ENCODE results near the gene MYOCD. TPM values are rescaled to one million over a fixed set of nuclear protein-coding genes. Genes with fewer than 3 reads are reported as not detected.
A peak's percentile ranks its signal among the peaks of the same experiment; 100 is the strongest.

The MYOCD gene
- polyA plus RNA-seq, 2 of the 4 experiments (the other 2 are of a cell fraction) = 8.6 to 12.5 TPM

- Histone ChIP-seq H3K4me2 (peak overlapping the region; percentile 68; the same call in 2 of the 3 replicates), H3K9me3 (peaks cover 8% of the 10 kb centered on the region; the same call in 2 of the 3 replicates), H3K27ac (peak overlapping the region; percentile 21 to 59; a peak in 5 of 6 replicates), H3K4me1 (peaks cover 64% of the 10 kb centered on the region), H3K4me3 (no peak overlapping the region)
- TF ChIP-seq PHF8 (IDR thresholded peaks at IDR 0.05; ENCODE audit: borderline replicate concordance, low read depth) (no peak), ZC3H11A (IDR thresholded peaks at IDR 0.05) (no peak), KDM1A (IDR thresholded peaks at IDR 0.05; ENCODE audit: low read depth) (no peak), HEYL (CRISPR knock-in tag; IDR thresholded peaks at IDR 0.05) (no peak), MAFK (IDR thresholded peaks at IDR 0.05; ENCODE audit: partially characterized antibody) (no peak), FOXS1 (CRISPR knock-in tag; IDR thresholded peaks at IDR 0.05) (no peak), MAZ (IDR thresholded peaks at IDR 0.05; ENCODE audit: borderline replicate concordance, low read depth, low read length) (no peak)
- DNase-seq (ENCODE audit: low read depth in 1 of 2, low spot score in 1 of 2) = no peak
- ChIA-PET POLR2A (no interaction called here), CTCF (interaction anchor here (0.7 to 1.6 kb wide), 2 partner anchors 23 to 464 kb away, joined by 3 to 4 read pairs; no protein-coding TSS in a partner anchor)
- no peak for FAIRE-seq
- ATAC-seq = no peak
Measured at GRCh38 chr17:12644623-12645022, 21.1 kb upstream of the MYOCD start.

GRCh38 chr17:12646761-12647422 lies 18.8 kb upstream of the MYOCD start:
- 86% methylated on average over 6 of the region's 6 CpGs for WGBS (ENCODE audit: missing lambda C conversion rate)
- DNase-seq (ENCODE audit: low read depth in 1 of 2, low spot score in 1 of 2) = no peak
- Histone ChIP-seq H3K9me3 (no peaks in the 10 kb centered on the region), H3K4me1 (peaks cover 55% of the 10 kb centered on the region), H3K4me2 (no peak overlapping the region), H3K27ac (peak overlapping the region; percentile 67 to 82; a peak in 4 of 6 replicates), H3K4me3 (no peak overlapping the region)
- POLR2A ChIA-PET = no interaction called here
- ATAC-seq = no peak
- no peak for FAIRE-seq
- TF ChIP-seq MYC (IDR thresholded peaks at IDR 0.05; ENCODE audit: borderline replicate concordance, low read length) (no peak), CEBPB (IDR thresholded peaks at IDR 0.05) (0 out of 4 replicates have a peak, but pooled peaks of 1 of the 2 experiments have one; percentile 31)
- CTCF ChIA-PET = interaction anchor here (1.7 kb wide), 1 partner anchor 20 kb away, joined by 5 read pairs; no protein-coding TSS in a partner anchor

GRCh38 chr17:12648498-12648897 lies 17.2 kb upstream of the MYOCD start:
- peak in 1 of 2 experiments; percentile 54; a peak in 3 of 6 replicates for ATAC-seq
- POLR2A ChIA-PET = no interaction called here
- peak overlapping the region; percentile 67 to 82 for H3K27ac ChIP-seq
- no peak overlapping the region for H3K4me3 ChIP-seq
- no peaks in the 10 kb centered on the region for H3K9me3 ChIP-seq
- 26% methylated on average over 3 of the region's 3 CpGs for WGBS (ENCODE audit: missing lambda C conversion rate)
- TF ChIP-seq SREBF2 (IDR thresholded peaks at IDR 0.05) (no peak), FOSL2 (IDR thresholded peaks at IDR 0.05) (no peak), FOSL2 (CRISPR knock-in tag; IDR thresholded peaks at IDR 0.05) (peak; percentile 45), JUNB (IDR thresholded peaks at IDR 0.05) (0 out of 2 replicates have a peak, but pooled peaks have one; percentile 27), RCOR1 (IDR thresholded peaks at IDR 0.05; ENCODE audit: low read depth, low read length) (no peak)
- H3K4me2 ChIP-seq = peak overlapping the region; percentile 39
- DNase-seq (ENCODE audit: low read depth in 1 of 2, low spot score in 1 of 2) = peak in 1 of 2 experiments; percentile 52
- FAIRE-seq = peak; percentile 46
- peaks cover 39% of the 10 kb centered on the region for H3K4me1 ChIP-seq
- CTCF ChIA-PET = interaction anchor here (1.1 kb wide), 1 partner anchor 19 kb away, joined by 6 read pairs; no protein-coding TSS in a partner anchor

GRCh38 chr17:12655936-12656335 lies 9.8 kb upstream of the MYOCD start:
- TF ChIP-seq ESRRA (IDR thresholded peaks at IDR 0.05; ENCODE audit: borderline replicate concordance, low read length) = no peak
- TF ChIP-seq SREBF2 (IDR thresholded peaks at IDR 0.05) = no peak
- TF ChIP-seq HEYL (CRISPR knock-in tag; IDR thresholded peaks at IDR 0.05) = no peak
- no peak for TF ChIP-seq HOXB13 (CRISPR knock-in tag; IDR thresholded peaks at IDR 0.05; ENCODE audit: low read depth)
- TF ChIP-seq NPAS2 (CRISPR knock-in tag; IDR thresholded peaks at IDR 0.05; ENCODE audit: borderline replicate concordance) = no peak
- no peak for TF ChIP-seq CHD2 (IDR thresholded peaks at IDR 0.05; ENCODE audit: low read length, partially characterized antibody)
- TF ChIP-seq CHD4 (IDR thresholded peaks at IDR 0.05; ENCODE audit: borderline replicate concordance) = no peak
- TF ChIP-seq ZFP36 (IDR thresholded peaks at IDR 0.05; ENCODE audit: borderline replicate concordance, partially characterized antibody) = no peak
- TF ChIP-seq SMC3 (IDR thresholded peaks at IDR 0.05) = no peak
- TF ChIP-seq MAX (IDR thresholded peaks at IDR 0.05) = no peak
- no peak for TF ChIP-seq ZC3H11A (IDR thresholded peaks at IDR 0.05)
- TF ChIP-seq FOSB (CRISPR knock-in tag; IDR thresholded peaks at IDR 0.05) = no peak
- TF ChIP-seq JUNB (IDR thresholded peaks at IDR 0.05) = no peak
- CTCF ChIA-PET = interaction anchor here (0.6 to 1.6 kb wide), 4 partner anchors 10 to 65 kb away, joined by 3 to 13 read pairs (median 4); partner anchors contain the start of gene MYOCD
- H3K4me3 ChIP-seq = no peak overlapping the region
- H3K9me3 ChIP-seq = no peaks in the 10 kb centered on the region
- H3K4me1 ChIP-seq = peaks cover 30% of the 10 kb centered on the region
- peak overlapping the region in 1 of 2 experiments; percentile 39; a peak in 2 of 6 replicates for H3K27ac ChIP-seq
- DNase-seq (ENCODE audit: low read depth in 1 of 2, low spot score in 1 of 2) (no peak), ATAC-seq (no peak), FAIRE-seq (no peak)
- 93% methylated on average over 4 of the region's 4 CpGs for WGBS (ENCODE audit: missing lambda C conversion rate)
- H3K4me2 ChIP-seq = no peak overlapping the region
- POLR2A ChIA-PET = no interaction called here

Measured in A549 (cell line).